ENCODE data around the gene PDZRN4.

The PDZRN4 gene

DNA sequence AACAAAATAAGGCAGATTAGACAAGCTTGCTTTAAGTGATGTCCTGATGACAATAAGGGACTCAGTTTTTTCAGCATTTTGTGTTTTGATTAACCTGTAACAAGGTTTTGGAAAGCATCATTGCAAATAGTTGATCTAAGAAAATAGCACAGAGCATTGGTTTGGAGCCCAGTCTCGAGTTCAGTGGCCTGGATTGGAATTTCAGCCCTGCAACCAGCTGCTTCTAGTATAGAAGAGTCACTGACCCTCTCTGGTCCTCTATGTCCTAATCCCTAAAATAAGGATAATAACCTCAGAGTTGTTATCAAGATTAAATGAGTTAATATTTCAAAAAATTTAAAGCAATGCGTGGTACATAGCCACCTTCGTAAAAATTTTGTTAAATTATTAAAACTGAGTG is 25.5 kb downstream of the PDZRN4 start:
- no peak overlapping the region for H3K4me3 ChIP-seq (ENCODE audit: extremely low read depth, insufficient read depth, low read length, poor library complexity, severe bottlenecking)
- H3K36me3 ChIP-seq (ENCODE audit: control insufficient read depth, insufficient read depth, low read length): no peaks in the 10 kb centered on the region
- 50 to 90% methylated on average over 1 to 3 of the region's 3 CpGs for WGBS, 2 experiments (ENCODE audit: insufficient coverage in 2 of 2)
- H3K9me3 ChIP-seq (ENCODE audit: control insufficient read depth, low read length): no peaks in the 10 kb centered on the region
- no peak overlapping the region for H3K27ac ChIP-seq (ENCODE audit: low read depth, low read length, severe bottlenecking)
- H3K4me1 ChIP-seq (ENCODE audit: control insufficient read depth, insufficient read depth, low read length, poor library complexity, severe bottlenecking): no peaks in the 10 kb centered on the region

GRCh38 chr12:41217727-41218126 is 29.6 kb downstream of the PDZRN4 start:
- Histone ChIP-seq H3K4me1 (ENCODE audit: control insufficient read depth, insufficient read depth, low read length, poor library complexity, severe bottlenecking) (no peaks in the 10 kb centered on the region), H3K27ac (ENCODE audit: low read depth, low read length, severe bottlenecking) (no peak overlapping the region), H3K36me3 (ENCODE audit: control insufficient read depth, insufficient read depth, low read length) (no peaks in the 10 kb centered on the region), H3K4me3 (ENCODE audit: extremely low read depth, insufficient read depth, low read length, poor library complexity, severe bottlenecking) (no peak overlapping the region), H3K9me3 (ENCODE audit: control insufficient read depth, low read length) (no peaks in the 10 kb centered on the region)
- WGBS, 2 experiments (ENCODE audit: insufficient coverage in 2 of 2): no CpG with 5 or more reads among the region's 1 CpG

- H3K4me3 ChIP-seq (ENCODE audit: extremely low read depth, insufficient read depth, low read length, poor library complexity, severe bottlenecking): no peak overlapping the region
- no peaks in the 10 kb centered on the region for H3K4me1 ChIP-seq (ENCODE audit: control insufficient read depth, insufficient read depth, low read length, poor library complexity, severe bottlenecking)
- H3K36me3 ChIP-seq (ENCODE audit: control insufficient read depth, insufficient read depth, low read length): no peaks in the 10 kb centered on the region
- H3K27ac ChIP-seq (ENCODE audit: low read depth, low read length, severe bottlenecking): no peak overlapping the region
- WGBS, 2 experiments (ENCODE audit: insufficient coverage in 2 of 2): no CpG with 5 or more reads among the region's 2 CpGs
- no peaks in the 10 kb centered on the region for H3K9me3 ChIP-seq (ENCODE audit: control insufficient read depth, low read length)
Observed at GRCh38 chr12:41220931-41221330, 32.8 kb downstream of the PDZRN4 start.

DNA sequence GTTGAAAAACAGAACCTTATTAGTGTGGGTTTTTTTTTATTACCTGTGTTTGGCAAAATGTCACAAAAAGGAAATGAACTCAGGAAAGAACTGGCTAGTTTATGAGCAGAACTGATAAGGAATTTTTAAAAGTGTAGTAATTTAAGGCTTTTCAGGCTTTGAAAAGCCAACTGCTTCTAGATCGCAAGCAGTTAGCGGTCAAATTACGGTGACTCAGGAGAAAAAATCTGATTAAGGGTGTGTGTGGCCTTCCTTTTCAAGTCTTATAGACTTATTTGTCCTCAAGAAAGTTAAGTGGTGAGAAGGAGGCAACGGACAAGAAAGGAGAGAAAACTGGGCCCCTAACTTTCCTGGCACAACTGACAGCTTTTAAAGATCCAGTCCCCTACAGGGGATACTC is 33.4 kb downstream of the PDZRN4 start:
- H3K27ac ChIP-seq (ENCODE audit: low read depth, low read length, severe bottlenecking): no peak overlapping the region
- H3K4me3 ChIP-seq (ENCODE audit: extremely low read depth, insufficient read depth, low read length, poor library complexity, severe bottlenecking): no peak overlapping the region
- H3K4me1 ChIP-seq (ENCODE audit: control insufficient read depth, insufficient read depth, low read length, poor library complexity, severe bottlenecking): no peaks in the 10 kb centered on the region
- H3K9me3 ChIP-seq (ENCODE audit: control insufficient read depth, low read length): no peaks in the 10 kb centered on the region
- no peaks in the 10 kb centered on the region for H3K36me3 ChIP-seq (ENCODE audit: control insufficient read depth, insufficient read depth, low read length)
- WGBS, 2 experiments (ENCODE audit: insufficient coverage in 2 of 2): 68 to 90% methylated on average over 2 to 3 of the region's 4 CpGs

DNA sequence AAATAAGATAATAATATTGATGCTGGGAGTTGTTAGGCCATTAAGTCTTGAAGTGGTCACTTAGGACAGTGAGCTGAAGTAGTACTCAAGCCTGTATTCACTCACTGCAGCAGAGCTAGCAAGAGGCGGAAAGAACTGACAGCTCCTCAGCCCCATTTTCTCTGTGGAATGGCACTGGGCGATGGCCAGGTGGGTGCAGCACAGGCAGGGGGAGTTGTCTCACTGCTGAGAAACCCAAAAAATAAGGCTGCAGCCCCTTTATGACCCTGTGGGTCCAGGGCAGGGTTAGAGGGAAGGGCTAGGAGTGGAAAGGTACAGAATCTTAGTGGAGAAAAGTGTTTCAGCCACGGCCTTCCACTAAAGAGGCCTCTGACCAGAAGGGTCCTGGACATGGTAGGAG is 35.5 kb downstream of the PDZRN4 start:
- Histone ChIP-seq H3K4me3 (ENCODE audit: extremely low read depth, insufficient read depth, low read length, poor library complexity, severe bottlenecking) (no peak overlapping the region), H3K9me3 (ENCODE audit: control insufficient read depth, low read length) (no peaks in the 10 kb centered on the region), H3K27ac (ENCODE audit: low read depth, low read length, severe bottlenecking) (no peak overlapping the region), H3K36me3 (ENCODE audit: control insufficient read depth, insufficient read depth, low read length) (no peaks in the 10 kb centered on the region), H3K4me1 (ENCODE audit: control insufficient read depth, insufficient read depth, low read length, poor library complexity, severe bottlenecking) (no peaks in the 10 kb centered on the region)
- WGBS, 2 experiments (ENCODE audit: insufficient coverage in 2 of 2): 100% methylated on average over 2 to 3 of the region's 3 CpGs

- no peak overlapping the region for H3K27ac ChIP-seq (ENCODE audit: low read depth, low read length, severe bottlenecking)
- 40% methylated on average over 1 of the region's 1 CpG; no CpG with 5 or more reads in 1 of the 2 experiments for WGBS, 2 experiments (ENCODE audit: insufficient coverage in 2 of 2)
- no peaks in the 10 kb centered on the region for H3K9me3 ChIP-seq (ENCODE audit: control insufficient read depth, low read length)
- H3K4me3 ChIP-seq (ENCODE audit: extremely low read depth, insufficient read depth, low read length, poor library complexity, severe bottlenecking): no peak overlapping the region
- no peaks in the 10 kb centered on the region for H3K4me1 ChIP-seq (ENCODE audit: control insufficient read depth, insufficient read depth, low read length, poor library complexity, severe bottlenecking)
- no peaks in the 10 kb centered on the region for H3K36me3 ChIP-seq (ENCODE audit: control insufficient read depth, insufficient read depth, low read length)
Observed at GRCh38 chr12:41224066-41224465, 35.9 kb downstream of the PDZRN4 start.

DNA sequence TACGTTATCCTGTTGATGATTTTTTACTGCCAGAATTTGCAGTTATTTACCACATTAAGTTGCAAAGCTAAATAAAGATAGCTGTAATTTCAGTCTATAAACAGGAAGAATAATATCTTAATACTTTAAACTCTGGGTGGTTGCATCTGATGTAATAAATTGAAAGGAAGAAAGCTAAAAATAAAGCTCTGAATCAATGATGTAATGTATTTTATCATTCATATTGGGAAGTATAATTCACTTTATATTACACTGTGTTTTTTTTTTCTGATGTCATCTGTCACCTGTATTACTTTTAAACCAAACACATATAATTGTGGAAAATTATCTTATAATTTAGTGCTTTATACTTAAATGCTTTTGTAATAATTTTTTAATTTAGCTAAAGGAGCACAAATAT is 37.1 kb downstream of the PDZRN4 start:
- Histone ChIP-seq H3K36me3 (ENCODE audit: control insufficient read depth, insufficient read depth, low read length) (no peaks in the 10 kb centered on the region), H3K4me1 (ENCODE audit: control insufficient read depth, insufficient read depth, low read length, poor library complexity, severe bottlenecking) (no peaks in the 10 kb centered on the region), H3K27ac (ENCODE audit: low read depth, low read length, severe bottlenecking) (no peak overlapping the region), H3K4me3 (ENCODE audit: extremely low read depth, insufficient read depth, low read length, poor library complexity, severe bottlenecking) (no peak overlapping the region), H3K9me3 (ENCODE audit: control insufficient read depth, low read length) (no peaks in the 10 kb centered on the region)
- no CpG with 5 or more reads among the region's 1 CpG for WGBS, 2 experiments (ENCODE audit: insufficient coverage in 2 of 2)

DNA sequence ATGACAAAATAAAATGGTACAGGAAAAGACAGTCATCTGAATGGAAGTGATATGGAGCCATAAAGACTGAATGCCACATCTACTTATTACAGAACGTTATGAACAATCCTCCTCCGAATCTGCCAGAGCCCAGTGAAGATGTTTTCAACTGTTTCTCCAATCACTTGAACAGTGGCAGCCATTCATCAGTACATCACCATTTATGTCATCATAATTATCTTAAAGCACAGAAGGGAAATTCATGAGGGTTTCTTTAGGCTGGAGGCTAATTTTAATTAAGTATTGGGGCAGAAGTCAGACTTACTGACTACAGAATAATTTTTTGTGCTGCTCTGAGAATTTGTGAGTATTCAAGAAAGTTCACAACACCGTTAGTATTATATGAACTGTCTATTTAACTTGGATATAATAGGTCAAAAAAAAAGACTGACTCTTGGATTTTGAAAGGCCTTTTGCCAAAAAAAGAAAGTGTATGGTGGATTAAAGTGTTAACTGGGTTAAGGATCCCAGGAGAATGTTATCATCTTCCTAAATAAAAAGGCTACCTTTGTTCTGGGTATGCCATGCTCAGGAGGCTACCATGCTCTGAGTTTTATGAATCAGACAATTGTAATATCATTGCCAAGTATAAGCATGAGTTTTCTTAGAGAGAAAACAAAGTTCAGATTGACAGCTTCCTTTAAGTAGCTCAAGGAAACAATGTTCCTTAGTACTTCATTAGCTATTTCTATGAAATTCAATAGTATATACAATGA is 40.1 kb downstream of the PDZRN4 start:
- no peaks in the 10 kb centered on the region for H3K4me1 ChIP-seq (ENCODE audit: control insufficient read depth, insufficient read depth, low read length, poor library complexity, severe bottlenecking)
- WGBS, 2 experiments (ENCODE audit: insufficient coverage in 2 of 2): 70% methylated on average over 2 of the region's 3 CpGs; no CpG with 5 or more reads in 1 of the 2 experiments
- H3K36me3 ChIP-seq (ENCODE audit: control insufficient read depth, insufficient read depth, low read length): no peaks in the 10 kb centered on the region
- no peaks in the 10 kb centered on the region for H3K9me3 ChIP-seq (ENCODE audit: control insufficient read depth, low read length)
- H3K4me3 ChIP-seq (ENCODE audit: extremely low read depth, insufficient read depth, low read length, poor library complexity, severe bottlenecking): no peak overlapping the region
- H3K27ac ChIP-seq (ENCODE audit: low read depth, low read length, severe bottlenecking): no peak overlapping the region

GRCh38 chr12:41230756-41231155 is 42.6 kb downstream of the PDZRN4 start:
- H3K36me3 ChIP-seq (ENCODE audit: control insufficient read depth, insufficient read depth, low read length): no peaks in the 10 kb centered on the region
- H3K4me1 ChIP-seq (ENCODE audit: control insufficient read depth, insufficient read depth, low read length, poor library complexity, severe bottlenecking): no peaks in the 10 kb centered on the region
- H3K4me3 ChIP-seq (ENCODE audit: extremely low read depth, insufficient read depth, low read length, poor library complexity, severe bottlenecking): no peak overlapping the region
- no peaks in the 10 kb centered on the region for H3K9me3 ChIP-seq (ENCODE audit: control insufficient read depth, low read length)
- no peak overlapping the region for H3K27ac ChIP-seq (ENCODE audit: low read depth, low read length, severe bottlenecking)
- no CpG with 5 or more reads among the region's 1 CpG for WGBS, 2 experiments (ENCODE audit: insufficient coverage in 2 of 2)

DNA sequence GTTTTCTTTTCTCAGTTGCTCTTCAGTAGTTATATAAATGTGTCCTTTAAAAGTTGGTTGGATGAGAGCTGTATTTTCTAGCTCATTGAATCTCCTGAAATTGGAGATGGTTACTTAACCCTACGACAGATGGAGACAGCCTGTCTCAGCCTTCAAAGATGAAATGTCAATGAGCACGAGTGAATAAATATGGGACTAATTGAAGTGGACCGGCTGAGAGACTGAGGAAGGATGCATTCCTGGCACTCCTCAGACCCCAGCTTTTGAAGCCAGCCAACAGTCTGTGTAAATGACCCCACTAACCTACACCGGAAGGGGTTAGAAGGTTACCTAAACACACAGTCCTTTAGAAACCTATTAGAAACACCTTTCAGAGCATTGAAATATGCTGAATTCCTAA is 46.6 kb downstream of the PDZRN4 start:
- 83 to 85% methylated on average over 2 of the region's 4 CpGs for WGBS, 2 experiments (ENCODE audit: insufficient coverage in 2 of 2)
- Histone ChIP-seq H3K4me3 (ENCODE audit: extremely low read depth, insufficient read depth, low read length, poor library complexity, severe bottlenecking) (no peak overlapping the region), H3K9me3 (ENCODE audit: control insufficient read depth, low read length) (no peaks in the 10 kb centered on the region), H3K4me1 (ENCODE audit: control insufficient read depth, insufficient read depth, low read length, poor library complexity, severe bottlenecking) (no peaks in the 10 kb centered on the region), H3K36me3 (ENCODE audit: control insufficient read depth, insufficient read depth, low read length) (no peaks in the 10 kb centered on the region), H3K27ac (ENCODE audit: low read depth, low read length, severe bottlenecking) (no peak overlapping the region)

GRCh38 chr12:41242603-41243002 is 54.5 kb downstream of the PDZRN4 start:
- no peak overlapping the region for H3K27ac ChIP-seq (ENCODE audit: low read depth, low read length, severe bottlenecking)
- no peak overlapping the region for H3K4me3 ChIP-seq (ENCODE audit: extremely low read depth, insufficient read depth, low read length, poor library complexity, severe bottlenecking)
- no peaks in the 10 kb centered on the region for H3K9me3 ChIP-seq (ENCODE audit: control insufficient read depth, low read length)
- 70 to 86% methylated on average over 1 of the region's 2 CpGs for WGBS, 2 experiments (ENCODE audit: insufficient coverage in 2 of 2)
- no peaks in the 10 kb centered on the region for H3K36me3 ChIP-seq (ENCODE audit: control insufficient read depth, insufficient read depth, low read length)
- no peaks in the 10 kb centered on the region for H3K4me1 ChIP-seq (ENCODE audit: control insufficient read depth, insufficient read depth, low read length, poor library complexity, severe bottlenecking)

Measured in mesodermal cell (in vitro differentiated cells).